NCI-H226 (cell line): ENCODE data around the gene ZNF74.
"Not testable (repeated sequence)": the region's sequence is repeated elsewhere in the genome, so short reads cannot be mapped to it uniquely, and the experiment has no call there.

Experiments
- DNase-seq: peaks from one replicate; pipeline ENCODE4 v3.0.0-alpha.2; 2015

The ZNF74 gene

DNA sequence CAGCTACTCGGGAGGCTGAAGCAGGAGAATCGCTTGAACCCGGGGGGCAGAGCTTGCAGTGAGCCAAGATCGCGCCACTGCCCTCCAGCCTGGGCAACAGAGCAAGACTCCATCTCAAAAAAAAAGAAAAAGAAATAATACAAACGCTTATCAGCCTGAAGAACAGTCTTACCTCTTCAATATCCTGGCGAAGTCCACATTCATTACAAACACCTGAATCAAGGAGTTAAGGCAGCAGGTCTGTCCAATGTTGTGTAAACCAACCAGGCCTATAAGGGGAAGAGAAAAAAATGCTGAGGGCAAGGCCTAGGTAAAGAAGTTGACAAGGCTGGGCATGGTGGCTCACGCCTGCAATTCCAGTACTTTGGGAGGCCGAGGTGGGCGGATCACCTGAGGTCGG is 17.0 kb upstream of the ZNF74 start:
- not testable (repeated sequence) for DNase-seq

DNA sequence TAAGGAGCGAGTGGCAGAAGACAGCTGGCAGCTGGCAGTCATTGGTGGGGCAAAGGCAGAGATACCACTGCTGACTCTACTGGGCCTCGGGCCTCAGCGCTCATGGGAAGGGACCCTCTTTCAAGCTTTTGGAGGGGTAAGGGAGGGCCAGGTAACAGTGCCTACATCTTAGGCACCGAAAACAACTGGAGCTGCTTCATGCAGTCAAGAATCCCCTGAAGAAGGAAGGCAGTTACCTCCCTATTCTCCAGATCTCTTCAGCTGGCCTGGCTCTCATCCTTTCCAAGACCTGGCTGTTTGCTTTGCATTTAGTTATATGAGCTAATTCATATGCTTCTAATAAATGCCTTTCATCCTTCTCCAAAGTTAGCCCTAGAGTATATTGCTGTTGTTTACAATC is 15.8 kb upstream of the ZNF74 start:
- DNase-seq = no peak

DNA sequence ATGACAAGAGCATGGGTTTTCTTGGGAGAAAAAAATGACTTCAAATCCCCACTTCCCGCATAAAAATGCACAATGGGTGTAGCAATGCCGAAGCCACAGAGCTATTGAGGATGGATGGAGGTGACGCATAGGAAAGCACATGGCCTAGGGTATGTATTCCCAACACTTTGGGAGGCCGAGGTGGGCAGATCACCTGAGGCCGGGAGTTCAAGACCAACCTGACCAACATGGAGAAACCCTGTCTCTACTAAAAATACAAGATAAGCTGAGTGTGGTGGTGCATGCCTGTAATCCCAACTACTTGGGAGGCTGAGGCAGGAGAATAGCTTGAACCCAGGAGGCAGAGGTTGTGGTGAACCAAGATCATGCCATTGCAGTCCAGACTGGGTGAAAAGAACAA is 15.3 kb upstream of the ZNF74 start:
- not testable (repeated sequence) for DNase-seq

DNA sequence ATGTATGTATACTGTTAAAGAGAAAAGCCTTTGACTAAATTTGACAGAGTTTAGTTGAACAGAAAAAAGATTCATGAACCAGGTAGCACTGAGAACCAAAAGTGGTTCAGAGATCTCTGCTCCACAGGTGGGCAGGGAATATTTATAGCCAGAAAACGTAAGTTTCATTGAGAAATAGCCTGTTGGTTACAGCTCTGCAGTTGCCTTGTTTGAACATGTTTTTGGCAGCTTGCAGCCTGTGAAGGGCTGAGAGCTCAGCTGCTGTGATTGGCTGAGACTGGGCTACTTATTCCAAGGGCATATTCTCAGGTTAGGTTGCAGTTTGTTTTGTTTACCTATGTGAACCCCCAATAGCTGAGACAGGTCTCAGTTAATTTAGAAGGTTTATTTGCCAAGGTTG is 13.5 kb upstream of the ZNF74 start:
- no peak for DNase-seq

DNA sequence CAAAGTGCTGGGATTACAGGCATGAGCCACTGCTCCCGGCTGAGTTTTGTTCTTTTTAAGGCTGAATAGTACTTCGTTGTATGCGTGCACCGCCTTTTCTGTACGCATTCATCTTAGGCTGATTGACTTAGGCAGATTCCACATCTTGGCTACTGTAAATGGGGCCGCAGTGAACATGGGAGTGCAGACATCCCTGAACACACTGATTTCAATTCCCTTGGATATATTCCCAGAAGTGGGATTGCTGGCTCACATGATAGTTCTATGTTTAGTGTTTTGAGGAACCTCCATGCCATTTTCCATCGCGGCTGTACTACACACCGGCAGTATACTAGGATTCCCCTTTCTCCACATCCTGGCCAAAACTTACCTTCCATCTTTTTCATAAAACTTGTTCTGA is 10.4 kb upstream of the ZNF74 start:
- DNase-seq = no peak

DNA sequence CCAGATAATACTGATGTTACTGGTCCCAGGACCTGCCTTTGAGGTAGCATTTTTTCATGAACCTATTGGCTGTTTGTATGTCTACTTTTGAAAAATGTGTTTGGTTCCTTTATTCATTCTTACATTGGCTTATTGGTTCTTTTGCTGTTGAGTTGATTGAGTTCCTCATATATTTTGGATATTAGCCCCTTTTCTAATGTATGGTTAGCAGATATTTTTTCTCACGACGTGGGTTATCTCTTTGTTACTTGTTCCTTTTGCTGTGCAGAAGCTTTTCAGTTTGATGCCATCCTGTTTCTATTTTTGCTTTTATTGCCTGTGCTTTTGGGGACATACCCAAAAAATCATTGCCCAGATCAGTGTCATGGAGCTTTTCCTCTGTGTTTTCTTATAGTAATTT is 9.8 kb upstream of the ZNF74 start:
- DNase-seq = no peak

DNA sequence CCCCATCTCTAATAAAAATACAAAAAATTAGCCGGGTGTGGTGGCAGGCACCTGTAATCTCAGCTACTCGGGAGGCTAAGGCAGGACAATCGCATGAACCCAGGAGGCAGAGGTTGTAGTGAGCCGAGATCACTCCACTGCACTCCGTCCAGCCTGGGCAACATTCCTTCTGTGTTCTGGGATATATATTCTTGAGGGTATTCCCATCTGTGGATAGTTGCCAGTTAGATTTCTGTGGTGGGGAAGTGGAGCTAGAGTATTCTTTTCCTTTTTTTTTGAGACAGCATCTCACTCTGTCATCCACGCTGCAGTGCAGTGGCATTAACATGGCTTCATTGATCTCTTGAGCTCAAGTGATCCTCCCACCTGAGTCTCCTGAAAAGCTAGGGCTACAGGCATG is 9.1 kb upstream of the ZNF74 start:
- DNase-seq = no peak

DNA sequence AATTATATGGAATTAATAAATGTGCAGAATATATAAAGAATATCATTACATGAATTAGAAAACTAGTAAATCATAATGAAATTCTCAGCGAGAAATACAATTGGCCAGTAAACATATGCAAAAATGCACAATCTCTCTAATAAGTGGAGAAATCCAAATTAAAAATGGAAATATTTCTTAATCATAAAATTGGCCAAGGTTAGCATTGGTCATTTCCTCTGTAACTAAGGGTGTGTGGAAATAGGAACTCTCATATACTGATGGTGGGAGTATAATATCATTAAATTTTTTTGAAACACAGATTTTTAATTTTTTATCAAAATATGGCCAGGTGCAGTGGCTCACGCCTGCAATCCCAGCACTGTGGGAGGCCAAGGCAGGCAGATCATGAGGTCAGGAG is 7.6 kb upstream of the ZNF74 start:
- DNase-seq = no peak

DNA sequence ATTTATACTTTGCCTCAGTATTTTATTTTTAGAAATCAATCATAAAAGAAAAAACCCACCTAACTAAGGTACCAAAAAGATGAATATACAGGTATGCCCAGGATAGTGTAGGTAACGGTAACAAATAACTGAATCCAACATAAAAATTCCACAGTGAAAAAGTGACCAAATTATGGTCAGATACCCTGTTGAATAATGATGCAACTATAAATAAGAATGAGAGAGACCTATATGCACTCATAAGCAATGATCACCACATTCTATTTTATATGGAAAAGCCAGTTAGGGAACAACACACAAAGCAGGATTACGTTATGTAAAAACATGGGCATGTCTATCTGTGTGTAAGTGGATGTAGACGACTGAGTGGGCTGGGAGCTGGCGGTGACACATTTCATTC is 7.0 kb upstream of the ZNF74 start:
- no peak for DNase-seq

DNA sequence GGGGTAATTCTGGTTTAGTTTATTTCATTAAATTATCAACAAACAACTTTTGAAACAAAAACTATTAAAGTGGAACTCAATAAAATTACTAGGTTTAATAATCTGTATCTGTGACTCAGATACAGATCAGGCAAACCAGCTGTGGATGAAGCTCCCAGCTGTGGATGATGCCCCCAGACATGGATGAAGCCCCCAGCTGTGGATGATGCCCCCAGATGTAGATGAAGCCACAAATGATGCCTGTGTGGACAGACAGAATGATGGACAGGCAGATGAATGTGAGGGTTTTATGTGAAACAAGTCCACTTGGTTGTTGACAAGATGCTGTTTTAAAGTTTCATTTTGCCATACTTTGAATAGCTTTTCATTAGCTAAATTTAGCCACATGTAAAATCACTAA is 5.8 kb upstream of the ZNF74 start:
- no peak for DNase-seq

DNA sequence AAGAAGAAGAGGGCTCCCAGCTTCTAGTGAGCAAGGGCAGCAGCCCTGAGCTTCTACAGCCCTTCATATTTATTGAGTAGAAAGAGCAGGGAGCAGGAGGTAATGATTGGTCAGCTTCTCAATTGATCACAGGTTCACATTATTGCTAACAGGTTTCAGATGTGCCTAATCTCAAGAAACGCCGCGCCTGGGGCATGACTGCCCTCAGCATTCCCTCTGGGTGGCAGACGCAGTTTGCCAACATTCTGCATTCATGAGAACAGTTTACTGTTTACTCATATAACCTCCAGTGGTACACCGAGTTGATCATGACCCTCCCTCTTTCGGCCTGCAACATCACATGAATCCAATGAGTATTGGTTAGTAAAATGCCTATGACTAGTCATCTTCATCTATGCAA is 4.7 kb upstream of the ZNF74 start:
- no peak for DNase-seq

DNA sequence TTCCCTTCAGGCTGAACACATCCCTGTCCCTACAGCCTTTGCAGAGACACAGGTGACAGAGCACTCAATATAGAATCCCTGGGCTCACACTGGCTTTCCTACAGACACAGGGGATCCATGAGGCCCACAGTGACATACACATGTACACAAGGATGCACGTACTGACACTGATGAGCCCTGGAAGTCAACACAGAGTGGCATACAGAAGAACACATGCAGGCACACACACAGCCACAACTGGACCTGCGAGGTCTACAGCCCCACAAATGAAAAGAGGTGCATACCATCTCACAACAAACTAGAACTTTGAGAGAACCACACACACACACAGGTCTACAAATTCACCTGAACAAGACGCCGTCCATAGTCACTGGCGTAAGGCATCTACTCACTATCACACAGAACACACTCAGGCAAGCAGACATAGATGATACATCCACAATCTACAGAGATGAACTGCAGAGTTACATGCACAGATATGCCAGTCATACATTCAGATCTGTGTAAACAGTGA is 3.5 kb upstream of the ZNF74 start:
- no peak for DNase-seq

DNA sequence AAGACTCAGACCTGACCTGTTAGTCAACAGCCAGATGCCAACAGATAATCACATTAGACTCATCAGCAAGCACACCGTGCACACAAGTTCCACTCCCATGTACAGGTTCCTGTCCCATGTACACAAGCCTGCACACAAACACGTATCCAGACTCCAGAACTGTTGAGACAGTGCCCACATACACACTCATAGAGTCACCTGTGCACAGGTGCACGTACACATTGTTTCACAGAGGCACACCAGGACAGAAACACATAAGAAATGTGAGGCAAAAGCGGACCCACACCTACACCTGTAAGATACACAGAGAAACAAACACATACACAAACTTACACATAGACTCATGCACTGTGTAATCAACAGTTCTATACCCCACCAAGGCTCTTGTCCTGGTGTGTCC is 2.7 kb upstream of the ZNF74 start:
- DNase-seq = no peak

DNA sequence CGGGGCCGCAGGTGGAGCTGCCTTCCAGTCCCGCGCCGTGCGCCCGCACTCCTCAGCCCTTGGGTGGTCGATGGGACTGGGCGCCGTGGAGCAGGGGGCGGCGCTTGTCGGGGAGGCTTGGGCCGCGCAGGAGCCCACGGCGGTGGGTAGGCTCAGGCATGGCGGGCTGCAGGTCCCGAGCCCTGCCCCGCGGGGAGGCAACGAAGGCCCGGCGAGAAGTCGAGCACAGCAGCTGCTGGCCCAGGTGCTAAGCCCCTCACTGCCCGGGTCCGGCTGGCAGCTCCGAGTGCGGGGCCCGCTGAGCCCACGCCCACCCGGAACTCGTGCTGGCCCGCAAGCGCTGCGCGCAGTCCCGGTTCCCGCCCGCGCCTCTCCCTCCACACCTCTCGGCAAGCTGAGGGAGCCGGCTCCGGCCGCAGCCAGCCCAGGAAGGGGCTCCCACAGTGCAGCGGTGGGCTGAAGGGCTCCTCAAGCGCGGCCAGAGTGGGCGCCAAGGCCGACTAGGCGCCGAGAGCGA is 1.5 kb upstream of the ZNF74 start:
- not testable (repeated sequence) for DNase-seq

DNA sequence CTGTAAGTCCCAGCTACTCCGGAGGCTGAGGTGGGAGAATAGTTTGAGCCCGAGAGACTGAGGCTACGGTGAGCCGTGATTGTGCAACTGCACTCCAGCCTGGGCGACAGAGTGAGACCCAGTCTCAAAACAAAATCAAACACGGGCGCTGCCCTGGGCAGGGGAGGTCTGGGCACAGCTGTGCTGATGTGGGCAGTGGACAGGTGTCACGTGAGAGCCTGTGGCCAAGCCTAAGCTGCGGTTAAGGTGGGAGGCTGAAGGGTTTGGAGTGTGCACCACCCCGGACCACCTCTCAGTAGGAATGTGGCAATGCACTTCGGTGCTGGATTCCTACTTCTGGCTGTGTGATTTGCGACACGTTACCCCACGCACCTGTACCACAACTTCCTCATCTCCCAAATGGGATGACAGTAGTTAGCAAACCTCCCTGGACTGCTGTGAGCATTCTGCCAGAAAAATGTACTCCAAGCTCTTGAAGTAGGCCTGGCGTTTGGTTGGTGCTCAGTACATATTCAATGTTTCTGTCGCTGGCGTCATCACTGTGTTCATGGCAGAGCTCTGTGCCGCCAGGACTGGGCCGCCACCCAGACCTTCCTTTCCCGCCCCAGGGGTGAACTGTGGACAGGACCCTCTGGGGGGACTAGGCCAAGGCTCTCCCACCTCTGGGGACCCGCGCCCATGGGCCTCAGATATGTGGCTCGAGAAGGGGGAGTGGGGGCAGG is 807 bp upstream of the ZNF74 start:
- no peak for DNase-seq

DNA sequence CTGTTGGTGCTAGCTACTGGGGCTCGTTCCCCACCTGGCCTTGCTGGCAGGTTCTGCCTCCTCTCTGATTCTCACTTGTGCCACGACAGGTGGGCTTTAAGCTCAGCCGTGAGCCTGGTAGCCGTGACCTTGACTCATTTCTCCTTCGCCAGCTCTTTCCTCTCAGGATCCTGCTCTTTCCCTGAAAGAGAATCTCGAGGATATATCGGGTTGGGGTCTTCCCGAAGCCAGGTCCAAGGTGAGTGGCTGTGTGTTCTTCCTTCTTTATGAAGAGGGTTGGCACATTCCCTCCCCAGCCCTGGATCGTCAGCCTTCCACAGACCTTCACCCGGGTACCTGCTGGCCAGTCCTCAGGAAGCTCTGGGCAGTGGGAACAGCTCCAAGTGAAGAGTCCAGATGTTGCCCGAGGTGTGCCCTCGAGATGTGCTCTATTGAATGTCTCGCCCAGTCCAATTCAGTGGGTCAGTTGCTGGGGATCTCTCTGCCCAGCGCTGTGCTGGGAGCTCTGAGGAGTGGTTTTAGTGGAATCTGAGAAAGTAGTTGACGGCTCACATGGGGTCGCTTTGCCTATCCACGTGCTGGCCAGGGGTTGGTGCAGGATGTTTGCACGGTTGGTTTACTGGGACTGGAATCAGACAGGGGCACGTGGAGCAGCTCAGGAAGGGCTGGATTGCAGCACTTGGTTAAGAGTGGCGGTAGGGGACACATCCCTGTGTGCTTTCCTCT is 1.4 kb downstream of the ZNF74 start:
- no peak for DNase-seq

DNA sequence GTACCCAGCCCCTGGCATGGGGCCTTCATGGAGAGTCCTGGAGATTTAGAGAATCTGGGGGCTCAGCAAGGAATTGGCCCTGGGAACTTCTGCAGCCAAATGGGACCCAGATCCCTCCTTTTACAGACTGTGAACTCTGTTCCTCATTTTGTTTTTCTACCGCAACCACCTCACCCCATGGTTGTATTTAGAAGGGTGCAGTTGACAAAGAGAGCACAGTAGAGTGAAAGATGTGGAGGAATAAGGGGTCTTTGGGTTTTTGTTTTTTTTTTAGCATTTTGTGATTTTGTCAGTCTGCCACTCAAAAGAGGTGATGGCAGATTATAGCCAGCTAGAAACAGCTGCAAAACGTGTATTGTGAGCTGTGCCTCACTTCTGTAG is 1.9 kb downstream of the ZNF74 start:
- DNase-seq = no peak

DNA sequence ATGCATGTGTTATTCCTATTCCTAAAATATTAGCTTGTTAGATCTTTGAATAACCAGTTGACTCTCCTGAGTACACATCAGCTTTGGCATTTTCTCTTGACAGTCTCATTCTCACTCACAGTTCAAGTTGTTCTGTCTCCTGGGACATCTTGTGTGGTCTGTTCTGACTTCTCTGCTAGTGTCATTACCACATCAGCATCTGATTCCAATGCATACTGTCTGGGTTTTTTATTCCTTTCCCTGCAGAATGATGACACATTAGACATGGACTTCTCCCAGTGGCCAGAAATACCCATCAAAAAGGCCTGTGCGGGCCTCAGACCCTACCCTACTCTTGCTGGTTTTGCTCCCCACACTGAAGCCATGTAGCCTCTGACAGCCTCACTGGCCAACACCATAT is 2.7 kb downstream of the ZNF74 start:
- no peak for DNase-seq

DNA sequence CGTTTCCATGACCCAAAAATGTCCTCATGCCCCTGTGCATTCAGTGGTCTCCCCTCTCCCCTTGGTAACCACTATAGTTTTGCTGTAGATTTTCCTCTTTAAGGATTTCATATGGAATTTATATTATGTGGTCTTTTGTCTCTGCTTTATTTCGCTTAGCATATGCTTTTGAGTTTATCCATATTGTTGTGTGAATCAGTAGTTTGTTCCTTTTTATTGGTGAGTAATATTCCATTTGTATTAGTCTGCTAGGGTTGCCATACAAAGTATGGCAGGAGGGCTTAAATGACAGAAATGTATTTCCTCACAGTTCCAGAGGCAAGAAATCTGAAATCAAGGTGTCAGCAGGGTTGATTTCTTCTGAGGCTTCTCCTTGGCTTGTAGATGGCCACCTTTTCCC is 3.5 kb downstream of the ZNF74 start:
- no peak for DNase-seq

DNA sequence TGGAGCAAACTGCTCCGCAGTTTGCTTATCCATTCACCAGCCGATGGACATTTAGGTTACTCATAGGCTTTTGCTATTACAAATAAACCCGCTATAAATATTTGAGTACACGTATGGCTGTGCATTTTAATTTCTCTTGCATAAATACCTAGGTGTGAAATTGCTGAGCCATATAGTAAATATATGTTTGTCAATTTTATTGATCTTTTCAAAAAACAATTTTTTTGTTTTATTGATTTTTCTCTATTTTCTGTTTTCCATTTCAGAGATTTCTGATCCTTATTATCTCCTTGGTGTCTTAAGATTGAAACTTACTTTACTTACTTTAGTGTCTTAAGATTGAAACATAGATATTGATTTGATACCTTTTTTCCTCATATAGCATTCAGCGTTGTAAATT is 4.5 kb downstream of the ZNF74 start:
- DNase-seq = no peak

DNA sequence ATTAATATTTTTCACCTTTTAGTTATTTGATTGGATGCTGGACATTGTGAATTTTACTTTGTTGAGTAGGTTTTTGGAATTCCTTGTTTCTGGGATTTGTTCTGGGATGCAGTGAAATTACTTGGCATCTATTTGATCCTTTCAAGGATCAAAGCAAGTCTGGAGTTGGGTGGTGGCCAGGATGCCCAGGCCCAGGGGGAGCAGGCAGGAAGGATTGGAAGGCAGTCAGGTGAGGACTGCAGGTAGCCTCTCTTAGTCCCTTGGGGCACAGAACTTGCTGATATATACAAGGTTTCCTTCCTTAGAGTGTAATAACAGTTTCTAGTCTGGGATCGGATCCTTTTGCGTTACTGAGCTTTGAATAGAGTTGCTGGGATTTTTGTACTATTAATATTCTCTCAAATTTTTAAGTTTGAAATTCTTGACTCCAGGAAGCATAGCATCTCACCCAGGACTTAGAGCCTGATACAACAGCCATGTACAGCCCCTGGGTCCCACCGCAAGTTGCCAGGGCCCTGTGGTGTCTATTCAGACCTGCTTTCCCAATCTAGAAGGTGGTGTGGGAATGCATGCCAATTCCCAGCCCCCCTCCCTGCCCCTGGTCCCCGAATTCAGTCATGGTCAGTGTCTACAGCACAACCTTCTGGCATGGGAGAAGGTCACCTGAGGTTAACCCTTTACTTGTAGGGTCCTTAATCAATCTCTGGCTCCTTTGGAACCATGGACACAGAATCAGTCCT is 6.1 kb downstream of the ZNF74 start:
- DNase-seq = no peak

DNA sequence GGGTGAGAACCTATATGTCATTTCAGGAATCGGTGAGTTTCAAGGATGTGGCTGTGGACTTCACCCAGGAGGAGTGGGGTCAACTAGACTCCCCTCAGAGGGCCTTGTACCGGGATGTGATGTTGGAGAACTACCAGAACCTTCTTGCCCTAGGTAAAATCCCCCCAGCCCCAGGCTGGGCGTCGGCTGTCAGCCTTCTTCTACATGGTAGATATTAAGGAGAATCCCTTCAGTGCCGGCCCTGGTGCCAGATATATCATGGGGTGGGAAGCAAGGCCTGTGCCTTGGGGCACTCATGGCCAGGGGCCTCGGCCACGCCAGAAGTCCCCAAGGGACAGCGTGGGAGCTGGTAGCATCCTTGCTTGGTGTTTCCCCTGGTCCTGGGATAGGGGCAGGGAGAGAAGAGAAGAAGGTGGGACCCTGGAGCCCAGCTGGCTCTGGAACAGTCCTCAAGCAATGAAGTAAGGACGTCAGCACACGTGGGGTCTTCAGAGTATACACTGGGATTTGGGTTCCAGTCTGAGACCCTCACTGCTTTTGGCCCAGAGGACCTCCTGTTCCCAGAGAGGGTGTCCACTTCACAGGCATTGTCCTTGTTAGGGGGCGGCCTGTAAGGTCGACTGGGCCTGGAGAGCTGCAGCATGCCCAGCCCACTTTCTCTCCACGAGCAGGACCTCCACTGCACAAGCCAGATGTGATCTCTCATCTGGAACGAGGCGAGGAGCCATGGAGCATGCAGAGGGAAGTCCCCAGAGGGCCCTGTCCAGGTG is 6.8 kb downstream of the ZNF74 start:
- no peak for DNase-seq
